ENCODE data around the gene RSPH3.

DNA sequence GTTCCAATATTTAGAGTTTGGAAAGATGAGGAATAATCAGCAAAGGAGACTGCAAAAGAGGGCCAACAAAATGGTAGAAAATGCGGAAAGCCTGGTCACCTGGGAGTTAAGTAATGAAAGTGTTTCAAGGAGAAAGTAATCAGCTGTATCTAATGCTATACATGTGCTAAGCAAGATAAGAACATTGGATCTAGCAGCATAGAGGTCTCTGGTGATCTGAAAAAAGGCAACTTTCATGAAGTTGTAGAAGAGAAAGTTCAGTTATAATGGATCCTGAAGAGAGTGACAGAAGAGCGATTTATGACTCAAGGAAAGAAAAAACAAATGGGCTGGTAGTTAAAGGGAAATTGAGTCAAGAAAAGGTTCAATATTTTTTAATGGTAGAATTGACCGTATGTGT, 4.6 kb upstream of the RSPH3 start:
- TF ChIP-seq, protein P1, sequence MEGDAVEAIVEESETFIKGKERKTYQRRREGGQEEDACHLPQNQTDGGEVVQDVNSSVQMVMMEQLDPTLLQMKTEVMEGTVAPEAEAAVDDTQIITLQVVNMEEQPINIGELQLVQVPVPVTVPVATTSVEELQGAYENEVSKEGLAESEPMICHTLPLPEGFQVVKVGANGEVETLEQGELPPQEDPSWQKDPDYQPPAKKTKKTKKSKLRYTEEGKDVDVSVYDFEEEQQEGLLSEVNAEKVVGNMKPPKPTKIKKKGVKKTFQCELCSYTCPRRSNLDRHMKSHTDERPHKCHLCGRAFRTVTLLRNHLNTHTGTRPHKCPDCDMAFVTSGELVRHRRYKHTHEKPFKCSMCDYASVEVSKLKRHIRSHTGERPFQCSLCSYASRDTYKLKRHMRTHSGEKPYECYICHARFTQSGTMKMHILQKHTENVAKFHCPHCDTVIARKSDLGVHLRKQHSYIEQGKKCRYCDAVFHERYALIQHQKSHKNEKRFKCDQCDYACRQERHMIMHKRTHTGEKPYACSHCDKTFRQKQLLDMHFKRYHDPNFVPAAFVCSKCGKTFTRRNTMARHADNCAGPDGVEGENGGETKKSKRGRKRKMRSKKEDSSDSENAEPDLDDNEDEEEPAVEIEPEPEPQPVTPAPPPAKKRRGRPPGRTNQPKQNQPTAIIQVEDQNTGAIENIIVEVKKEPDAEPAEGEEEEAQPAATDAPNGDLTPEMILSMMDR (conservative IDR thresholded peaks at IDR 0.05), result no peak
- no peak for TF ChIP-seq ZFX (IDR thresholded peaks at IDR 0.05)

Data from C4-2B (cell line).